Body of pancreas (tissue), 4 donors: ENCODE data around the gene XPO1.

Experiments used
- POLR2A ChIP-seq, 3 donors: fragments of 450-650 bp; IDR thresholded peaks; one replicate each; pipeline ENCODE4 v1.6.1; 2016; ENCODE audit warnings: antibody characterized with exemption in 3 of 3, mild to moderate bottlenecking in 2 of 3
- TF ChIP-seq, protein P1 (sequence below), 7 experiments: fragments of 450-650 bp in 4 of 7; fragments of 200-600 bp in 3 of 7; sonication (generic) in 3 of 7; IDR thresholded peaks; one replicate each; pipeline ENCODE4 v1.5.1; 2016 to 2019; ENCODE audit warnings: antibody characterized with exemption in 7 of 7

- no peak for TF ChIP-seq POLR2A (IDR thresholded peaks at IDR 0.05)
- TF ChIP-seq, protein P1, sequence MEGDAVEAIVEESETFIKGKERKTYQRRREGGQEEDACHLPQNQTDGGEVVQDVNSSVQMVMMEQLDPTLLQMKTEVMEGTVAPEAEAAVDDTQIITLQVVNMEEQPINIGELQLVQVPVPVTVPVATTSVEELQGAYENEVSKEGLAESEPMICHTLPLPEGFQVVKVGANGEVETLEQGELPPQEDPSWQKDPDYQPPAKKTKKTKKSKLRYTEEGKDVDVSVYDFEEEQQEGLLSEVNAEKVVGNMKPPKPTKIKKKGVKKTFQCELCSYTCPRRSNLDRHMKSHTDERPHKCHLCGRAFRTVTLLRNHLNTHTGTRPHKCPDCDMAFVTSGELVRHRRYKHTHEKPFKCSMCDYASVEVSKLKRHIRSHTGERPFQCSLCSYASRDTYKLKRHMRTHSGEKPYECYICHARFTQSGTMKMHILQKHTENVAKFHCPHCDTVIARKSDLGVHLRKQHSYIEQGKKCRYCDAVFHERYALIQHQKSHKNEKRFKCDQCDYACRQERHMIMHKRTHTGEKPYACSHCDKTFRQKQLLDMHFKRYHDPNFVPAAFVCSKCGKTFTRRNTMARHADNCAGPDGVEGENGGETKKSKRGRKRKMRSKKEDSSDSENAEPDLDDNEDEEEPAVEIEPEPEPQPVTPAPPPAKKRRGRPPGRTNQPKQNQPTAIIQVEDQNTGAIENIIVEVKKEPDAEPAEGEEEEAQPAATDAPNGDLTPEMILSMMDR (IDR thresholded peaks at IDR 0.05) = no peak
These were observed 87.0 kb downstream of the XPO1 start for GRCh38 chr2:61451178-61451577.
